Loucy (cell line): Measurements from ENCODE around the gene DNAL4.

Experiments
- CTCF ChIP-seq: fragments of 200-600 bp; sonication (generic); conservative IDR thresholded peaks from 2 replicates; pipeline ENCODE4 v1.5.1; 2014; ENCODE audit warnings: mild to moderate bottlenecking, antibody characterized with exemption, low read length
- EZH2phosphoT487 ChIP-seq: fragments of 200-600 bp; IDR thresholded peaks from 2 replicates; pipeline ENCODE4 v1.6.1; 2018; ENCODE audit warnings: antibody characterized with exemption, mild to moderate bottlenecking, moderate library complexity, borderline replicate concordance

DNA sequence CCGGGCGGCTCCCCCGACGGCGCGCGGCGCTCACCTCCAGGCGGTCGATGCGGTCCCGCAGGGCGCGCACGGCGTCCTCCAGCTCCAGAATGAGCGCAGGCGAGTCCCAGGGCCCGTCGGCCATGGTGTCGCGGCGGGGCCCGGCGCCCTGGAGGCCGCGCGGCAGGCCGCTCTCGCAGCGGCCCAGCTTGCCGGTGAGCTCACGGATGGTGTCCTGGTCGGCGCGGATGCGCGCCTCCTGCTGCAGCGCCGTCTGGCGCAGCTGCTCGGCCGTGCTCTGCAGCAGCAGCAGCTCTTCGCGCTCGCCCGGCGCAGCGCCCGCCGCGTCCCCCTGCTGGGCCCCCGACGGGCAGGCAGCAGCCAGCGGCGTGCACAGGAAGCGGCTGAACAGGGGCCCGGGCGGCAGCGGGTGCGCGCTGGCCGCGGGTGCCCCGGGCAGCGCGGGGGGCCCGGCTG lies 49.3 kb upstream of the DNAL4 start:
- TF ChIP-seq CTCF (no peak; the same call in 1 of the 2 replicates), EZH2phosphoT487 (no peak)
